ENCODE results near the gene SLC39A8.

SLC39A8 gene

DNA sequence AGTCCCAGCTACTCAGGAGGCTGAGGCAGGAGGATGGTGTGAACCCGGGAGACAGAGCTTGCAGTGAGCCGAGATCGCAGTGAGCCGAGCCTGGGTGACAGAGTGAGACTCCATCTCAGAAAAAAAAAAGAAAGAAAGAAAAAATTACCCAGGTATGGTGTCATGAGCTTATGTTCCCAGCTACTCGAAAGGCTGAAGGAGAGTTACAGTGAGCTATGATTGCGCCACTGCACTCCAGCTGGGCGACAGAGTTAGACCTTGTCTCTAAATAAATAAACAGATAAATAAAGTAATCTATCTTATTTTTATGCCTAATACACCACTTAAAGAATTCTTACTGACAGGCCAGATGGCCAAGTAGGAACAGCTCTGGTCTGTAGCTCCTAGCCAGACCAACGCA, 73.0 kb downstream of the SLC39A8 start:
- H3K27ac Mint-ChIP-seq: no peak overlapping the region
- no peaks in the 10 kb centered on the region for H3K4me1 Mint-ChIP-seq
- H3K4me3 Mint-ChIP-seq: no peak overlapping the region
- H3K36me3 Mint-ChIP-seq (ENCODE audit: low read depth): peaks cover 31% of the 10 kb centered on the region
- H3K27me3 Mint-ChIP-seq (ENCODE audit: low read depth): no peaks in the 10 kb centered on the region
- TF ChIP-seq CTCF (IDR thresholded peaks at IDR 0.05; ENCODE audit: unreplicated experiment in 3 of 3): no peak
- H3K9me3 Mint-ChIP-seq: peaks cover 18% of the 10 kb centered on the region

DNA sequence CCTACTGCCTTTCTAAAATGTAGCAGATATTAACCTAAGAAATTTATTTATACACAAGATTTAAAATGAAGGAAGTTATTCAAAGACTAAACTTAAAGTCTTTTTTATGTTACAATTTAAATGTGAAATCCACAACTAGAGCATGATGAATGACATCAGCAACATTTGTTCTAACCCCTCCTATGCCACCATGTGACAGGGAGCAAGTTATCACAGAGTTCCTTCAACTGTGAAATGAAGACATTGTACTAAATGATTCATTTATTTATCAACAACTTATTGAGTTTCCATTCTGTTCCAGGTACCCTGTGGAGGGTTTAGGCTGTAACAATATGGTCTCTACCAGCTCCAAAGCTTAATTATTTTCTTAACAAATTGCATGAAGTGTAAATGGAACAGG, 76.9 kb downstream of the SLC39A8 start:
- H3K4me1 Mint-ChIP-seq: no peaks in the 10 kb centered on the region

GRCh38 chr4:102263024-102263787, 82.1 kb downstream of the SLC39A8 start:
- H3K36me3 Mint-ChIP-seq (ENCODE audit: low read depth): peaks cover 5% of the 10 kb centered on the region
- no peak overlapping the region for H3K4me3 Mint-ChIP-seq
- H3K9me3 Mint-ChIP-seq: no peaks in the 10 kb centered on the region
- peaks cover 5% of the 10 kb centered on the region for H3K4me1 Mint-ChIP-seq
- TF ChIP-seq CTCF (IDR thresholded peaks at IDR 0.05; ENCODE audit: unreplicated experiment in 3 of 3): peak; percentile 67 to 78 (median 73)
- H3K27me3 Mint-ChIP-seq (ENCODE audit: low read depth): no peaks in the 10 kb centered on the region
- no peak overlapping the region for H3K27ac Mint-ChIP-seq

More for the DNA sequence above, 76.9 kb downstream of the SLC39A8 start:
- Mint-ChIP-seq H3K36me3 (ENCODE audit: low read depth) (peaks cover 5% of the 10 kb centered on the region), H3K27me3 (ENCODE audit: low read depth) (no peaks in the 10 kb centered on the region), H3K4me3 (no peak overlapping the region), H3K9me3 (no peaks in the 10 kb centered on the region), H3K27ac (no peak overlapping the region)
- no peak for TF ChIP-seq CTCF (IDR thresholded peaks at IDR 0.05; ENCODE audit: unreplicated experiment in 3 of 3)

DNA sequence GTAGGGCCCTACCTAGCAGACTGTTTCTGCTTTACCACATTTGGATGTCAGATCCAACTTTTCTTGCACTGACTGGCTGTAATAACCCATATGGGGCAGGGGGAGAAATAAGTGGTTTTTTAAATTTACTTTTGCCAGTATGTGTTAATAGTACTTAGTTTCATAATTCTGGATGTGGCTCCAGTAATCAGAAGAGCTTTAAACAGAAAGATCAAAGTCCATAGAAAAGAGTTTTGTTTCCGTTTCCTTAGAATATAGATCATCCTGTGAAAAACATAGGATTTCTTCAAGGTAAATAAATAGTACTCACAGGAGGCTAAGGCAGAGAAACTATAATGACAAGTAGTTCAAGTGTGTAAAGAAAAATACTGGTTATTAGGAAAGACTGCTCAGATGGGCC, 85.6 kb downstream of the SLC39A8 start:
- Mint-ChIP-seq H3K4me3 (no peak overlapping the region), H3K27ac (no peak overlapping the region), H3K9me3 (no peaks in the 10 kb centered on the region), H3K36me3 (ENCODE audit: low read depth) (no peaks in the 10 kb centered on the region), H3K27me3 (ENCODE audit: low read depth) (no peaks in the 10 kb centered on the region), H3K4me1 (peaks cover 5% of the 10 kb centered on the region)
- TF ChIP-seq CTCF (IDR thresholded peaks at IDR 0.05; ENCODE audit: unreplicated experiment in 3 of 3): no peak

DNA sequence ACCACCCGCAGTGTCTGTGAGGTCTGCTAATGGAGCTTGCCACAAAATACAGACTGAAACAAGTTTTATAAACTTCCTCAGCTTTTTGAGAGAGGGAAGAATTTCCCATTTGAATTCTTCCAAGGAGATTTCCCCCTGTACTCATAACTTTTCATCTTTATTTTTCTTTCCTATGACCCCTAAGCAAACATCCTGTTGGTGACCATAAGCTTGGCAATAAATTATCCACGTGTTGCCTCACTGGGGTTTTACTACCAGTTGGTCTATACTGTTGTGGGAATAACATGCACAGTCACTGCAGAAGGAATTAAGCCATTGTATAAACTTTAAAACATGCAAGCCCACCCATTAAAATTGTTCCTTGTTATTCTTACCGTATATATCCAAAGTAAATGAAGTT, 86.2 kb downstream of the SLC39A8 start:
- Mint-ChIP-seq H3K9me3 (no peaks in the 10 kb centered on the region), H3K27ac (no peak overlapping the region), H3K27me3 (ENCODE audit: low read depth) (no peaks in the 10 kb centered on the region), H3K36me3 (ENCODE audit: low read depth) (no peaks in the 10 kb centered on the region), H3K4me3 (no peak overlapping the region), H3K4me1 (peaks cover 5% of the 10 kb centered on the region)
- TF ChIP-seq CTCF (IDR thresholded peaks at IDR 0.05; ENCODE audit: unreplicated experiment in 3 of 3): no peak

DNA sequence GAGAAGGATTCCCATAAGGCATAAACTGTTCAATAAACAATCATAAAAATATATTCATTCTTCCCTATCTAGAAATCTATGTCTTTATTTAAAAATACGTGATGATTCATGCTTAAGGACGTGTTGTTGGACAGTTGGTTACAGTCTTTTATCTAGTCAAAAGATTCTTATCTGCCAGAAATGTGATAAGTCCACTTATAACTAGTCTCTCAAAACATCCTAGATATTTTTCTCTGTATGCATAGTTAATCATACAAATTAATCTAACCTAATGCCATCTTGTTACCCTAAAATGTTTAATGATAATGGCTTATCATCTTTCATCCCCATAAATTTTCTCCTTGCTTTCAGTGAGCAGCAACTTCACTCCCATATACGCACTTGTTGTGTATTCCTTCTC, 89.0 kb downstream of the SLC39A8 start:
- Mint-ChIP-seq H3K36me3 (ENCODE audit: low read depth) (no peaks in the 10 kb centered on the region), H3K9me3 (no peaks in the 10 kb centered on the region), H3K27me3 (ENCODE audit: low read depth) (no peaks in the 10 kb centered on the region), H3K4me1 (no peaks in the 10 kb centered on the region), H3K4me3 (no peak overlapping the region), H3K27ac (no peak overlapping the region)
- no peak for TF ChIP-seq CTCF (IDR thresholded peaks at IDR 0.05; ENCODE audit: unreplicated experiment in 3 of 3)
